Keratinocyte (primary cell): ENCODE measurements around the gene FARP1. TPM values are rescaled to one million over a fixed set of nuclear protein-coding genes. Genes with fewer than 3 reads are reported as not detected.

Experiments used
- DNase-seq: peaks from one replicate; pipeline ENCODE4 v3.0.0-alpha.2; 2011; ENCODE audit warnings: low read depth, missing footprints, low spot score
- FAIRE-seq: peaks from 2 replicates; lab custom pipeline; 2011; peaks lifted over from hg19 to GRCh38; lab: Jason Lieb, UNC
- H2AFZ ChIP-seq: 2 replicates; pipeline ENCODE4 v1.6.0; 2012; ENCODE audit warnings: low read length, control low read depth, inconsistent platforms; ENCODE audit not compliant: control insufficient read depth
- H3K27ac ChIP-seq: 2 replicates; pipeline ENCODE4 v1.5.1; 2011; ENCODE audit warnings: low read length; ENCODE audit not compliant: control insufficient read depth, insufficient read depth
- H3K27me3 ChIP-seq: 3 replicates; pipeline ENCODE4 v1.6.0; 2011; ENCODE audit warnings: low read length; ENCODE audit not compliant: control insufficient read depth, insufficient read depth; ENCODE audit errors: extremely low read depth
- H3K36me3 ChIP-seq, 2 experiments: 2 replicates in 1 of 2; 3 replicates in 1 of 2; pipeline ENCODE4 v1.5.1; 2011; ENCODE audit warnings: low read length in 2 of 2, mild to moderate bottlenecking in 1 of 2; ENCODE audit not compliant: control insufficient read depth in 2 of 2, insufficient read depth in 2 of 2; ENCODE audit errors: extremely low read depth in 1 of 2
- H3K4me1 ChIP-seq: 3 replicates; pipeline ENCODE4 v1.5.1; 2011; ENCODE audit warnings: low read length; ENCODE audit not compliant: control insufficient read depth, insufficient read depth; ENCODE audit errors: extremely low read depth
- H3K4me2 ChIP-seq: 3 replicates; pipeline ENCODE4 v1.6.0; 2011; ENCODE audit warnings: low read depth, low read length; ENCODE audit not compliant: control insufficient read depth, insufficient read depth; ENCODE audit errors: extremely low read depth
- H3K4me3 ChIP-seq, 3 experiments: fragments of 200-600 bp in 1 of 3; sonication (generic) in 1 of 3; 2 replicates in 2 of 3; 3 replicates in 1 of 3; pipeline ENCODE4 v1.5.1; 2011 to 2016; ENCODE audit warnings: low read length in 3 of 3, mild to moderate bottlenecking in 3 of 3, control low read depth in 2 of 3, inconsistent platforms in 1 of 3, low read depth in 1 of 3, mixed read lengths in 1 of 3, mixed run types in 1 of 3, moderate library complexity in 1 of 3; ENCODE audit not compliant: control insufficient read depth in 2 of 3, insufficient read depth in 2 of 3; ENCODE audit errors: extremely low read depth in 1 of 3
- H3K79me2 ChIP-seq: 2 replicates; pipeline ENCODE4 v1.6.0; 2012; ENCODE audit warnings: low read length; ENCODE audit not compliant: control insufficient read depth, insufficient read depth
- H3K9ac ChIP-seq: 3 replicates; pipeline ENCODE4 v1.6.0; 2011; ENCODE audit warnings: low read length; ENCODE audit not compliant: control insufficient read depth, insufficient read depth; ENCODE audit errors: extremely low read depth
- H3K9me1 ChIP-seq: 3 replicates; pipeline ENCODE4 v1.6.0; 2011; ENCODE audit warnings: low read length; ENCODE audit not compliant: control insufficient read depth, insufficient read depth; ENCODE audit errors: extremely low read depth
- H3K9me3 ChIP-seq: 2 replicates; pipeline ENCODE4 v1.5.1; 2012; ENCODE audit warnings: low read depth, low read length; ENCODE audit not compliant: control insufficient read depth
- H4K20me1 ChIP-seq: 3 replicates; pipeline ENCODE4 v1.6.0; 2011; ENCODE audit warnings: low read length; ENCODE audit not compliant: control insufficient read depth, insufficient read depth; ENCODE audit errors: extremely low read depth
- CTCF ChIP-seq, 3 experiments: IDR thresholded peaks in 1 of 3; conservative IDR thresholded peaks in 1 of 3; optimal IDR thresholded peaks in 1 of 3; 2 replicates in 2 of 3; 3 replicates in 1 of 3; pipeline versions ENCODE3 to v1.5.1; 2011; ENCODE audit warnings: low read length in 3 of 3, mild to moderate bottlenecking in 3 of 3, moderate library complexity in 2 of 3, control low read depth in 1 of 3, inconsistent platforms in 1 of 3; ENCODE audit not compliant: insufficient read depth in 2 of 3; ENCODE audit errors: extremely low read depth in 1 of 3
- EZH2 ChIP-seq: IDR thresholded peaks from one replicate; pipeline ENCODE4 v1.6.1; 2012; ENCODE audit warnings: inconsistent platforms, mild to moderate bottlenecking, low read length, moderate library complexity
- dilution Hi-C: fragments of 300-500 bp; cut with MboI; formaldehyde crosslinking; loops from one replicate; pipeline ENCODE4 v1.7.0; 2020; ENCODE audit warnings: low sequenced_read_pairs; ENCODE audit not compliant: extremely low pct_ligation_motif_present
- polyA plus RNA-seq, 5 experiments: library from polyadenylated mRNA; depleted of rRNA in 3 of 5; stranded (reverse) in 3 of 5; stranded (forward) in 1 of 5; unstranded in 1 of 5; fragments of >200 nt; gene quantifications; 1 replicate in 1 of 5; 2 replicates in 3 of 5; 3 replicates in 1 of 5; pipeline versions ENCODE4 v1.2.1 to v1.2.3, GENCODE V29; 2011 to 2012; ENCODE audit warnings: missing spikeins in 2 of 5, low read depth in 1 of 5, low replicate concordance in 1 of 5

FARP1 gene
- polyA plus RNA-seq, 1 donor (not counting 4 experiments of a cell fraction or from before 2014, with no cell fraction given) = 10.3 TPM

- dilution Hi-C loops = no loop called here
- TF ChIP-seq EZH2 (no peak), CTCF (optimal IDR thresholded peaks at IDR 0.05 in 1 of 3, IDR thresholded peaks at IDR 0.05 in 1 of 3, conservative IDR thresholded peaks at IDR 0.05 in 1 of 3; ENCODE audit: extremely low read depth in 1 of 3, insufficient read depth in 2 of 3, low read length in 3 of 3) (no peak)
- no peak overlapping the region for H3K4me3 ChIP-seq
- H3K27ac ChIP-seq = no peak overlapping the region
- H3K4me1 ChIP-seq = no peaks in the 10 kb centered on the region
- no peaks in the 10 kb centered on the region for H4K20me1 ChIP-seq
- H3K4me2 ChIP-seq = no peak overlapping the region
- H3K36me3 ChIP-seq = no peaks in the 10 kb centered on the region
- DNase-seq (no peak), FAIRE-seq (no peak)
- H3K79me2 ChIP-seq = no peaks in the 10 kb centered on the region
- H3K9me3 ChIP-seq = no peaks in the 10 kb centered on the region
- no peaks in the 10 kb centered on the region for H3K9me1 ChIP-seq
- H2AFZ ChIP-seq = no peak overlapping the region
- H3K9ac ChIP-seq = no peak overlapping the region
- H3K27me3 ChIP-seq = no peaks in the 10 kb centered on the region
Measured at GRCh38 chr13:98099627-98100026, 43.3 kb upstream of the FARP1 start.

GRCh38 chr13:98100481-98100880, 42.4 kb upstream of the FARP1 start:
- H4K20me1 ChIP-seq = no peaks in the 10 kb centered on the region
- FAIRE-seq (no peak), DNase-seq (no peak)
- no peaks in the 10 kb centered on the region for H3K36me3 ChIP-seq
- H3K79me2 ChIP-seq = no peaks in the 10 kb centered on the region
- H3K4me2 ChIP-seq = no peak overlapping the region
- no peak overlapping the region for H2AFZ ChIP-seq
- H3K4me3 ChIP-seq = no peak overlapping the region
- H3K9me1 ChIP-seq = no peaks in the 10 kb centered on the region
- no peaks in the 10 kb centered on the region for H3K9me3 ChIP-seq
- TF ChIP-seq EZH2 (no peak), CTCF (optimal IDR thresholded peaks at IDR 0.05 in 1 of 3, IDR thresholded peaks at IDR 0.05 in 1 of 3, conservative IDR thresholded peaks at IDR 0.05 in 1 of 3; ENCODE audit: extremely low read depth in 1 of 3, insufficient read depth in 2 of 3, low read length in 3 of 3) (no peak)
- dilution Hi-C loops = no loop called here
- no peaks in the 10 kb centered on the region for H3K27me3 ChIP-seq
- no peaks in the 10 kb centered on the region for H3K4me1 ChIP-seq
- no peak overlapping the region for H3K27ac ChIP-seq
- no peak overlapping the region for H3K9ac ChIP-seq
